ENCODE results near the gene ANXA6. TPM values are rescaled to one million over a fixed set of nuclear protein-coding genes. Genes with fewer than 3 reads are reported as not detected.

The ANXA6 gene
- total RNA-seq, 1 donor from 2014 or later, result 338 TPM

DNA sequence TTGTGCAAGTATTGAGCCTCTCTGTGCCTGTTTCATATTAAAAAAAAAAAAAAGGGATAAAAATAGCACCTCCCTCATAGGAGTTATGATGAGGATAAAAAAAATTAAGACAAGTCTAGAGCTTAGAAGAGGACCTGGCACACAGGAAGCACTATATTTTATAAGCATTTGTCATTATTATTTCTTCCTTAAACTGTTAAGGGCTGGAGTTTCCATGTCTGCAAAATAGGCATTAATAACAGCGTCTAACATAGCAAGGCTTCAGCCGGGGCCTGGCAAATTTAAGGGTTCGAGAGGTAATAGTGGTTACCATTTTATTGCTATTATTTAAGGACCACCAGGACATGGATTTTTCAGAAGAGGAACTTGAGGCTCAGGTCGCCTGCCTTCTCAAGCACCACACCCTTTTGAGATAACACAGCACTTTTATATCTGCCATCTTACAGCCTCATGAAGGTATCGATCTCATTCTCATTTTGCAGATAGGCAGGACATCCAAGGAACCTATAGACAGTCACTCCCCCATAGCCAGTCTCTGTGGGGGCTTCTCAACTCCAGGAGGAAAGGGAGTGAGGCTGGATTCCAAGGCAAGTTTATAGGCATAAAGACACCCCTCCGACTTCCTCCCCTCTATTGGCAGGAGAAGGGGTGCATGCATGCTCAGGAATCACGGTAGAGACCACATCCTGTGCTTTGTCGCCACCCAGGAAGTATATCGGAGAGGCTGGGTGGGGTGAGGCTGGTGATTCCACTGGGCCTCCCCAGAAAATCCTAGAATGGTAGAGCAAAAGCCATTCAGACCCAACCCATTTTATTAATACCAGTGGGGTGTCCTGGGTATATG is 2.4 kb downstream of the ANXA6 start:
- DNase-seq (ENCODE audit: extremely low read depth, low read depth, low spot score), result no peak

DNA sequence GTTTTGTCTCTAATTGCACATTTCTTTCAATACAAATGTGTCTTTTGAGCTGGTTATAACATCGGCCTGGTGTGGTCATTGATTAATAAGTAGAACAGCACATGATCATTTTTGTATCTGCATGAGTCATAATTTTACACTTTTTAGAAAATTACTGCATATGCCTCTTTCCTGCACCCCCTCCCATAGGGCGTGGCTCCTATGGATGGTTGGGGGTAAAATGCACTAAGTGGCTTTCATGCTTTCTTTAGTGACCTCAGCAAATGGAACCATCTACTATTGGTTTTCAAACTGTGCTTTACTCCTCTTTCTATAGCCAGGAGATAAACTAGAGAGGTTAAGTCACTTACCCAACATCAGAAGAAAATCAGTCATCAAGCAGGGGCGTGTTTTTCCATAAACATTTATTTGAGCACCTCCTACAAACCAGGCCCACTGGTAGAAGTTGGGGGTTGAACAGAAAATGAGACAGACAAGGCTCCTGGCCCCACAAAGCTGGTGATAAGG is 3.8 kb downstream of the ANXA6 start:
- DNase-seq (ENCODE audit: extremely low read depth, low read depth, low spot score), result no peak

DNA sequence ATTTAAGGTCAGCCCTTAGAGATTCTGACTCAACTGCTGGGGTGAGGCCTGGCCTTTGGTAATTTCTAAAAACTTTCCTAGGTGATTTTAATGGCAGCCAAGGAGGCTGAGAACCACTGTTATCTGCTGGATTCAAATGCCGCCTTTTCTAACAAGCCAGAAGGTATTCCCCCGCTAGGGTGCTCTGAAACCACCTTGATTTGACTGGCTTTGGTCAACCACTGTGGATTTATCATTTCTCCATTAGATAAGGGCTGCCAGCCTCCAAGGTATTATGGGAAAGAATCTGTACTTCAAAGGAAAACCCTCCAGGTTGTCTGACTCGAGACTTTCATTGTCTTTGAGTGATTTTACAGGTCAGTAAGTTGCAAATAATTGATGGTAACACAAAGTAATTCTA is 4.3 kb downstream of the ANXA6 start:
- DNase-seq (ENCODE audit: extremely low read depth, low read depth, low spot score), result no peak

DNA sequence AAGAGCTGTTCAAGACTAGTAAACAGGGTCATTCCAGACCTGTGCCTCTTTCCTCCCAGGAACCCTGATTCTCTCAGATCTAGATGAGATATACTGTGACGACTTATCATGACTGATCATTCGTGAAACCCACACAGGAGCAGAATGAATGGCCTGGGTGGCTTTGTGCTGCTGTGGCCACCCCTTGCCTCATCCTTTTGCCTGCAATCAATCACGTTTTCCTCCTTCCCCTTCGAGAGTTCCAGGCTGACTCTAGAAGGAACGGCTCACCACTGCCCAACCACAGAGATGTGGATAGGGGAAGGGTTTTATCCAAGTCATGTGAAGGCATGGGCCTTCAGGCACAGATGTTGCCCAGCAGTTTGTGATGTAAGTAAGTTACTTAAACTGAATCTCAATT is 5.8 kb downstream of the ANXA6 start:
- DNase-seq (ENCODE audit: extremely low read depth, low read depth, low spot score), result no peak

DNA sequence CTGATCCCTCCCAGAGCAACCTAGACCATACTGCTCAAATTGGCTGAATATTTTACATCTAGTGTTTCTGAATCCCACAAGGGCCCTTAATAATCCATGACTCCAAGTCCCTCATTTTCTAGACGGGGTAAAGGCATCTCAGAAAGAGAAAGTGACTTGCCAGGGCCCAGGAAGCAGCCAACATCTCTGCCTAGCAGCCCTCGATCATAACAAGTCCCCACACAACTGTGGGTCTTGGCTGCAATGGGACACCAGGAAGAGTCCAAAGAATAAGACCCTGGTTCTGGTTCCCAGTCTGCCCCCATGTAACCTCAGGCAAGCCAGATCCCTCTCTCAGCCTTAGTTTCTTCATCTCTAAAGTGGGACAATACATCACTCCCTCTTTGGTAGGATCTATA is 6.3 kb downstream of the ANXA6 start:
- no peak for DNase-seq (ENCODE audit: extremely low read depth, low read depth, low spot score)

DNA sequence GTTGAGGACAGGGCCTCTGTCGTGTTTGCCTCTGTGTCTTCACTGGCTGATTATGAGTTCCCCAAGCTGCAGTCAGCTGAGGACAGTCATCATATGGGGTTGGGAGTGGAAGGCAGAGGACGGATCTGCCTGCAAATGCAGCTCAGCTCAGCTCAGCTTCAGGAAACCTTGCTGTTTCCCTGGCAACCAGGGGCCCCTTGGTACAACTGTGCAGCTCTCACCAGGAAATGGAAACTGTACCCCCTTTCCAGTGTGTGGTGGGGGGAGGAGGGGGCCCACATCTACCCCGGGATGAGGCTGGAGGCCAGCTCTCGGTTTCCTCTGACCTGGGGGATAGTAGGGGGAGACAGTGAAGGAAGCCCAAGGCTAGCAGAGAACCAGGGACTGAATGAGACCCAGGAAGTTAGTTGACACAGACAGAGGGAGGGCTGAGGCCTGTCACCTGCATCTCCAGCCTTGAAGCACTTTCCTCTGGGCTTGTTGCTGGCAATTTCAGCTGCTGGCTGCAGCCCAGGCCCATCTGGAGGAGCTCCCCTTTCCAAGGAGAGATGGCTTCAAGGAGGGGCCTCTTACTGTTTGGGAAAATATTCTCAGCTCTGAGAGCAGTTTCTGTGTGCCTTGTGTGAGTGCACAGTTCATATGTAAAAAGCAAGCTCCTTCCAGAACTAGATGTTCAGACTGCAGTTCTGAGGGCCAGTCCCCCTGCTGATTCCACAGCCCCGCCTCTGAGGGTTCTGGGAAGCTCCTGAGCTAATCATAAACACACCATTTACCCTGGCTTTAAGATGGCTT is 6.9 kb downstream of the ANXA6 start:
- DNase-seq (ENCODE audit: extremely low read depth, low read depth, low spot score), result no peak

DNA sequence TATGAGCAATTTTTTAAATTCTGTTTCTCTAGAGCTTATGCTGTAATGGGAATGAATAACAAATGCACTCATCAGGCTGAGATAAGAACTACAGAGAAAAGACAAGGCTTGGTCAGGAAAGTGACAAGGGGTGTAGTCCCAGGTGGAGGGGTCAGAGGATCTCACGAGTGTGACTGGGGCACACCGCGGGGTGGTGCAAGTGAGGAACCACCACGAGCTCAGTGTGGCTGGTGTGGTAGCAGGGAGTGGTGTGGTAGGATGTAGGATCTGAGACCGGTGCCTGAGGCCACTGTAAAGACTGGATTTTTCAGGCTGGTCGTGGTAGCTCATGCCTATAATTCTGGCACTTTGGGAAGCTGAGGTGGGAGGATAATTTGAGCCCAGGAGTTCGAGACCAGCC is 9.0 kb downstream of the ANXA6 start:
- no peak for DNase-seq (ENCODE audit: extremely low read depth, low read depth, low spot score)

DNA sequence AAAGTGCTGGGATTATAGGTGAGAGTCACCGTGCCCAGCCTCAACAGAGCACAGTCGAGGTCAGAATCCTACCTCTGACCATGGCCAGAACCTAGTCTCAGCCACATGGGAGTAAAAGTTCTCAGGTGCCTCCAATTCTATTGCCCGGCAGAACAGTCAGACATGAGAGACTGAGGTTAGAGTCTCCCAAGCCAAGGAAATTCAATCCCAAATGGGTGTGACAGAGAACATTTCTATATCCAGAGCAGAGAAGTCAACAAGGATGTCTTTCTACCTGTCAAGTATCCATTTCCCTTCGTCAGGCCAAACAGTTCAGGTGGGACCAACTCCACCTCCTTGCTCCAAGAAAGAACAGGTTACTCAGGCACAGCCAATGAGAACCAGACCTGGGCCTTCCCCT is 10.5 kb downstream of the ANXA6 start:
- DNase-seq (ENCODE audit: extremely low read depth, low read depth, low spot score), result no peak

DNA sequence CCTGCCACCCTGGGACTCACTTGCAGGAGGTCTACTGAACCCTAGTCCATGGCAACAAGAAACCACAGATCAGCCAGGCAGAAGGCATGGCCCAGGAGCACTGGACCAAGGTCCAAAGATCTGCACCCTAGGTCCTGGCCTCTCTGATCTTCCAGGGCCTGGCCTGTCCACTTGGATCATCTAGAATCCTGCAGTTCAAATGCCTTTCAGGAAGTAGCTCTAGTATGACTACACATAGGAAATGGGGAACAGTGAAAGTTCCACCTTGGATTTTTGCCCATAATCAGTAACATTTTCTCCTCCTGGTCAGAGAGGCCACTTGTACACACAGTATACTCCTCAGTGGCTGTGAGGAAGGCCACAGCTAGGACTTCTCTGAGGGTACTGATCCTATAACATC is 11.5 kb downstream of the ANXA6 start:
- no peak for DNase-seq (ENCODE audit: extremely low read depth, low read depth, low spot score)

DNA sequence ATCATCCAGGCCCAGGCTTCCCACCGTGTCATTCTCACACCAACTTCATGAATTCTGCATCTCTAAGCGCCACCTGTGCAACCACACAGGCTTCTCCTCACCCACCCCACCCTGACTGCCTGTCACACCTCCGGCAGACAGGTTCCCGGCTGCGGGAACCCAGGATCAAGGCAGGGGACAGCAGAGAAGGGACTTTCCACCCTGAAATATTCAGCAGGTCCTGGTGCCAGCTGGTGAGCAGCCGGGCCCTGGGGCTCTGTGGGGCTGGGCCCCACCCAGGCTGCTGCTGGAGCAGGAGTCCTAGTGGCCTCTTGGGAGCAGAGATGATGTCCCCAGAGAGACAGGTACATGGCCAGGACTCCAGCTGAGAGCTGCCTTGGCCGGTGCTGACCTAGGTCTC is 12.7 kb downstream of the ANXA6 start:
- no peak for DNase-seq (ENCODE audit: extremely low read depth, low read depth, low spot score)

DNA sequence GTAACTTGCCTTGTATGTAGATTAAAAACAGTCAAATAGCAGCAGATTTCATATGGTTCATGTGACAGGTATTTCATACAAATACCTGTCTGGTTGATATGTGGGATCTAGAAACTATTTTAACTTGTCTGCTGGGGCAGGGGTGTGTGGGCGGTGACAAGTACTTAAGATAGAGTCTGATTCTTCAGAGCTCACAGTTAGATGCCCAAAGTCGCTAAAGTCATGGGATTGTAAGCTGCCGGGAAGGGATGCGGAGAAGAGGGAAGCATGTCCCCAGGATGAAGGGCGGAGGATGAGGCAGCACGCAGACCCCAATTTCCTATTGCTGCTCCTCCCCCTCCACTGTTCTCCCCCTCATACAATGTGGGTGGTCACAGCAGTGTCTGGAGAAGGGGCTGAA is 13.3 kb downstream of the ANXA6 start:
- no peak for DNase-seq (ENCODE audit: extremely low read depth, low read depth, low spot score)

DNA sequence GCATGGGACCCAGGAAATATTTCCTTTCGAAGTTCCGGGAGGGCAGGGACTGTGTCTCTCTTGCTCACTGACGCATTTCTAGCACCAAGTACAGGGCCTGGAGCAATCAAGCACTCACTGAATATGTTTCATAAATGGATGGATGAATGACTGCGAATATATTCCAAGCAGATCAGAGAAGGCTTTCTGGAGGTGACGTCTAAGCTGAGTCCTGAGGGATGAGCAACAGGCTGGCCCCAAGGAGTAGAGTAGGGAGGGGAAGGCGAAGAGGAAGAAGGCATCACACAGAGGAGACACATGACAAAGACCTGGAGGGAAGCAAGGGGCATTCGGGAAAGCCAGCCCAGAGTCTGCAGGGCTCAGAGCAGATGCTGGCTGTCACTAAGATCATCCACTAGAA is 13.9 kb downstream of the ANXA6 start:
- DNase-seq (ENCODE audit: extremely low read depth, low read depth, low spot score), result no peak

DNA sequence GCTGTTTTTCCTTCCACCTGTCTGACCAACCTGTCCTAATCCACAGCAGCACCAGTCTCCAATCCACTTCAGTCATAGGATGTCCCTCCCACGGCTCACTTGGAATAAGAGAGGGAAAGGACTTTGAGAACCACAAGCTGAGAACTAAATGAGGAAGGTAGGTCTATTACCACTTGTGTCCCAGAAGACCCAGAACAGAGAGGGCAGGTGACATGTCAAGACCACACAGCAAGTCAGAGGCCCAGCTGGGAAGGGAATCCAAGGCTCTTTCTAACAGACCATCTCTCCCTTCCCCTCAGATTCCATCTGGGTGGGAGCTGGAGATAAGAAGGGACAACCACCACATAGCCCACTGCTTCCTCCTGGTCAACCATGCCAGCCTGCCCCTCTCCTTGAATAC is 14.6 kb downstream of the ANXA6 start:
- DNase-seq (ENCODE audit: extremely low read depth, low read depth, low spot score), result no peak

DNA sequence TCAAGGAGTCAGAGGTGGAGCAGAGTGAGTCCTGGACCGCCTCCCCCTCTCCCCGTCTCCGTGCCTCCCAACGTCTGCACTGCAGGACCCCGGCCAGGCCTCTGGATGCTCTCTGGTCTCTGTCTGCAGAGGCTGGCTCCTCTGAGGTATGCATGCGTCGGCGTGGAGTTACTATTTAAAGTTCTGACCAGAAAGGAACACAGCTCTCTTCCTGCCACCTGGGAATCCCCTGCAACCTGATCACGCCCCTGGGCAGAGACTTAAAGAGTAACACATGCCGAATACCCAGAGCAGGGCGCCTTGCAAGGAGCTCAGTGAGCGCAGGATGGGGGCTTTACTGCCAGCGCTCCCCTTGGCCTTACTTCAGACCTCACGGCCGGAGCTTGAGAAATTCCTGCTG is 16.0 kb downstream of the ANXA6 start:
- DNase-seq (ENCODE audit: extremely low read depth, low read depth, low spot score), result no peak

DNA sequence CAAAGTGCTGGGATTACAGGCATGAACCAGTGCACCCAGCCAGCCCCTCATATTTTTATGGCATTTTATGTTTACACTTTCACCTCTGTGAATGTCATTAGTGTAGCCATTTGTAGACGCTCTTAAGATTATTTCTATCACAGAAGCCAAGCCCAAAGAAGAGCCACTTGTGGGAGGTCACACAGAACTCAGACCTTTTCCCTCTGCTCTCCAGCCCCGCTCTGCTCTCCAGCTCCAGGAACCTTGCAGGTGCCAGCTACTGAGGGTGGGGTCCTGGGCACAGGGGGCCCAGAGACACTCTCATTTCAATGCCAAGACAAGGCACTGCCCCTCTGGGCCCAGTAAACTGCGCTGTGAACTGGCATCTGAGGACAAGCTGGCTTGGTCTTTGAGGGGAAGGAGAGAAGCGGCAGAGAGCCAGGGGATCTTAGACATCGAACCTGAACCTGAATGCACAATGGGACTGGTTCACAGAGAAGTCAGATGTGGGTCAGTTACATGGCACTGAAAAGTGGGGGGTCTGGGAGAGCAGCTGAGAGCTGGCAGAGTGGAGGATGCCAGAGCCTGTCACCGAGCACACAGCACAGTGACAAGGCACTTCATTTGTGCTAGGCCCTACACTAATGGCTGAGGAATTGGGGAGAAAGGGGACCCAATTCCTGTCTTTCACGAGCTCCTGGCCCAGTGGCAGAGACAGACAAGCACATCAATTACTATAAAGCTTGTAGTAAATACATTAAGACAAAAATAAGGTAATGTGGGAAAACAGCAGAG is 16.7 kb downstream of the ANXA6 start:
- DNase-seq (ENCODE audit: extremely low read depth, low read depth, low spot score), result no peak

DNA sequence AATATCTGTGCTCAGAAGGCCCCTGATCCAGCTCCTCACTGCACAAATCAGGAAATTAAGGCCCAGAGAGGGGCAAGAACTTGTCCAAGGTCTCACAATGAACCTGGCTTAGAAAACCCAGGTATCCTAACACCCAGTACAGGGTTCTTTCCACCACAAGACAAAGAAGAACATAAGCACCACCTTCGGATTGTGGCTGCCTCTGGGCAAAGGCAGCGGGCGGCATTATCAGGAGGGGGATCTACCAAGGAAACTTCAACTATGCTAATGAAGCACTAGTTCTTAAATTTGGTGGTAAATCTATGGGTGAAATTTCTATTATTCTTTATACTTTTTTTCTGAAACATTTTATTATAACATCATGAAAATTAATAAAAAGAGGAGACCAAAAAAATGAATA is 17.9 kb downstream of the ANXA6 start:
- DNase-seq (ENCODE audit: extremely low read depth, low read depth, low spot score), result no peak

DNA sequence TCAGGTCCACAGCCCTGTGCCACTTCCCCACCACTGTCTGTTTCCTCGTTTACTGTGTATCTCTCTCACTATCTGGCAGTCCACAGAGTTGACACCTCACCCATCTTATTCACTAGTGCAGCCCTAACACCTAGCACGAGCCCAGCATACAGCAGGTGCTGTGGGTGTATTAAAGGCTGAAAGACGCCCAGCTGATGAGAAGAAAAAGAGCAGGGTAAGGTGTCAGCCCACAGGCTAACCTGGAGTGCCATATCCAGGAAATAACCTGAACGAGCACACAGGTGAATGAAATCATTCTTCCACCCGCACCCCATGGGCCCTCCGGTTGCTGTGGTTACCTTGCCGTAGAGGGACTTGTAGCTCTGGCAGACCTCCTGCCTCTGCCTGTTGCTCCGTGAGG is 18.6 kb downstream of the ANXA6 start:
- no peak for DNase-seq (ENCODE audit: extremely low read depth, low read depth, low spot score)

DNA sequence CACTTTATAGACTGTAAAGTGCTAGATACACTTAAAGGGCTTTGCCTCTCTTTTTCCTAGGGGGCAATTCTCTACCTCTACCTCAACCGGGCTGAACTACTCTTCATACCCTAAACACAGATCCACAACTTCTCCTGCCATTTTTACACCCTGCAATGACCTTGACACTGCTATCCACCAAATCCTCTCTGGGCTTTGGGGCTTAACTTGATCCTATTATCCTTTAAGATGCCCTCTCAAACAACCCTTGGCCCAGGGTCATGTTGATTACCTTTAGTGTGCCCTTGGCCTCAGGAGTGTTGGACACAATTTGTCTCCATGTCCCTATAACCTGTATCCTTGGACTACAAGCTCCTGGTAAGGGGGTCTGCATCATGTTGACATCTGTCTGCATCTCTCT is 19.5 kb downstream of the ANXA6 start:
- DNase-seq (ENCODE audit: extremely low read depth, low read depth, low spot score), result no peak

DNA sequence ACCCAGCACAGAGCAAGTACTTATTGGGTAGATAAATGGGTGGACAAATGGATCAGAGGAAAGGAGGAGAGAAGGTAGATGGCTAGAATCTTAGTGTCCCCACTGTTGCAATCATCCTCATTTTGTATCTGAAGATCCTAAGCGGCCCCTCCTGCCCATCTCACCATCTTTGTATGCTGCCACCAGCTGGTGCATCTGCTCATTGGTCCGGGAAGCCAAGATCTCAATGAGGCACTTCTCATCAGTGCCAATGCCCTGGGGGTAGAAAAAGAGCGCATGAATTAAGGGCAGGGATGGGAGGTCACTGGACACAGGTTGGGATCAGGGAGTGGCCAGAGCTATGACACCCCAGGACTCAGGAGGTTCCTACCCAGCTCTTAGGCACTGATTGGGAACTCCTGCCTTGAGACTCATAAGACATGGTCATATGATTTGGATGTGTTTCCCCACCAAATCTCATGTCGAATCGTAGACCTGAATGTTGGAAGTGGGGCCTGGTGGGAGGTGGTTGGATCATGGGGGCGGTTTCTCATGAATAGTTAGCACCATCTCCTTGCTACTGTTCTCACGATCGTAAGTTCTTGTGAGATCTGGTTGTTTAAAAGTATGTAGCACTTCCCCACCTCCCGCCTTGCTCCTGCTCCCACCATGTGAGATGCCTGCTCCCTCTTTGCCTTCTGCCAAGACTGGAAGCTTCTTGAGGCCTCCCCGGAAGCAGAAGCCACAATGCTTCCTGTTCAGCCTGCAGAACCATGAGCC is 20.3 kb downstream of the ANXA6 start:
- no peak for DNase-seq (ENCODE audit: extremely low read depth, low read depth, low spot score)

DNA sequence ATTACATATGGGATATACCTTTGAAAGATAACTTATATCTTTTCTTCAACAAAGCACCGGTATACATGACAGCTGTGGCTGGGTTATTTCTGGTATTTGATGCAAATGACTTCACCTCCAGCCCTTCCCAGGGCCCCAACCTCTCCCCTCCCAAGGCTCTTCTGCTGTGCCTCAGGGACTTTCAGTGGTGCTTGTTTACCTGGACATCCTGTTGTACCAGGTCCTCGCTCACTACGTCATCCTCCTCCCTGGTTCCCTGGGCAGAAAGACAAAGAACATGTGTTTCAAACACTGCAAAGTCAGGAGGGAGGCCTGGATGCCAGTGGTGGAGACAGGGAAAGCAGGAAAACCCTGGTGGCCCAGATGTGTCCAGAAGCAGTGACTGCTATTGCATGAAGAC is 23.4 kb downstream of the ANXA6 start:
- no peak for DNase-seq (ENCODE audit: extremely low read depth, low read depth, low spot score)

DNA sequence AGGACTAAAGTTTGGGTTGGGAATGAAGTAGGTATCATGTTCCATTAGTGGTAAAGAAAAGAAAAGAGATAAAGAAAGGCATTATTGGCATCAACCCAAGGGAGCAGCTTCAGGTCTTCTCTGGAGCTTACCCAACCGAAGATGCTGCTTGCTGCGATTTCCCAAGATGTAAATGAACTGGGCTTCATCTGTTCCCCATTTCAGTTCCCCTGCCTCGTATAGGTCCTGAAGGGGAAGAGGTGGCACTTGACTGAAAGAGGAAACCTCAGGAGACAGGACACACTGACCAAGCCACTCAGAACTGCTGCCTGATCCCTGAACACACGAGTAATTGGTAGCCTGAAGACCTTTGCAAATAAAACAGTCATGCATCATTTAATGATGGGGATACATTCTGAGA is 24.6 kb downstream of the ANXA6 start:
- DNase-seq (ENCODE audit: extremely low read depth, low read depth, low spot score), result no peak

Data from glomerular endothelial cell (primary cell).